Measurements from ENCODE around the gene ROPN1.
"Not testable (repeated sequence)": the region's sequence is repeated elsewhere in the genome, so short reads cannot be mapped to it uniquely, and the experiment has no call there.

The ROPN1 gene

DNA sequence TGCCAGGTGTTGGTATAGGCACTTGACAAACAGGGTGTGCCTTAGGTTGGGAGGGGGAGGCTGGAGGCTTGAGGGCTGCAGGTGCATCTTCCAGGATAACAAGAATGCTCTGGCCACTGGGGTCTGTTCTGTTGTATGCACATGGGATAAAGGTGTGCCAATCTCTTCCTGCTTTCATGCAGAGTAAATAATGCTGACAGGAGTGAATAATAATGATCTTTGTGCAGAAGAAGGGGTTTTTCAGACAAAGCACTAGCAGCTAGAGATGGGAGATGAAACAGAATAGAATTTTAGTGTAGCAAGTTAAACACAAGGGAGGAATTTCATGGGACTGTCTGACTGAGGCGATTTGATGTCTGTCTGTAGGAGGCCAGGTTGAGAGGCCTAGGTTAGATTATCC is 1.9 kb upstream of the ROPN1 start:
- DNase-seq = no peak

DNA sequence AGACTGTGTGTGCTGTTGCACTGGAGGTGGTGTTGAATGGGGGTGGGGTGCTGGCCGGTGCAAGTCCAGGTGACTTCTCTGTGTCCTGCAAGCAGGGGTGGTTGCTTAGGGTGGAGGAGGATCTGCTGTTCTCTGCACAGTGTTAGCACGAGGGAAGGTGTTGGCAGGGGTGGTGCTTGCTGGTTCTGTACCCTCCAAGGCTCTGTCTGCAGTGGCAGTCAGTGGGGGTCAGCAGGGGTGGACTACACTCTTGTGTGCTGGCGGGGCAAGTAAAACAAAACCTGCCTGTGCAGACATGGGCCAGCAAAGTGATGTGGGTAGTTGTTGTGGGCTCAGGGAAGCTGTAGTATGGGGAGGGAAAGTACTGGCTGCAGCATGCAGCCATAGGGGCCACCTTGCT is 5.5 kb downstream of the ROPN1 start:
- no peak for DNase-seq

DNA sequence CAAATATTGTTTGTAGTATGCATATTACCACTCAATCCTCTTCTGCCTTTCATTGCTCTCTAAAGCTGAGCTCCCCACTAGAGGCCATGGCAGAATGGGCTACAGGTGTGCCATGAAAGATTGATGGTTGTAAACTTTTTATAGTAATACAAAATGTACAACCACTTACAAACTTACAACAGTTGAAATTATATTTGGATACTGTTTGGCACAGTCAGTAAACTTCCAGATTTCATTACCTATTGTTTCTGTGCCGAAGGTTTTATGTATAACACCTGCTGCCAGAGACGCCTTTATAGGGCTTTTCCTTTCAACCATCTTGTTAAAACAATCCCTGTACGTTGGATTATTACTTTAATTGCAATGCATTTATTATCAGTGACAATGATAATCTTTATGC is 7.0 kb downstream of the ROPN1 start:
- no peak for DNase-seq

GRCh38 chr3:123984350-123984749 is 7.6 kb downstream of the ROPN1 start:
- no peak for DNase-seq

GRCh38 chr3:123981317-123981716 is 10.6 kb downstream of the ROPN1 start:
- not testable (repeated sequence) for DNase-seq

DNA sequence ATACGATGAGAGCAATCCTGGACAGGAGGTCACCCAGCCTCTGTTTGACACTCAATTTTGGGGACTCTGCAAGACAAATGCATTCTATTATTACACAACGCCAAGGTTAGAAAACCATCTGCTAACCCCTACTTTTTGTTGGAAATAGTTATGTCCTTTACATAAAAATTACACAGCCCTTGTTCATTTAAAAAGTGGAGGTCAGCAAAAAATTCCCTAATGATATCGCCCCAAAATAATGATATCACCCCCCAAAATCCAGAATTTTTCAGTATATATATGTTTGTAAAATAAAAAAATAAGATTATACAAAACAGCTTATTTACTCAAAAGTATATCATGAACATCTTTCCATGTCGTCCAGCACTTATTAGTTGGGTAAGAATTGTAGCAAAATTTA is 11.4 kb downstream of the ROPN1 start:
- no peak for DNase-seq

GRCh38 chr3:123979525-123980501 is 12.1 kb downstream of the ROPN1 start:
- DNase-seq = peak; percentile 44

DNA sequence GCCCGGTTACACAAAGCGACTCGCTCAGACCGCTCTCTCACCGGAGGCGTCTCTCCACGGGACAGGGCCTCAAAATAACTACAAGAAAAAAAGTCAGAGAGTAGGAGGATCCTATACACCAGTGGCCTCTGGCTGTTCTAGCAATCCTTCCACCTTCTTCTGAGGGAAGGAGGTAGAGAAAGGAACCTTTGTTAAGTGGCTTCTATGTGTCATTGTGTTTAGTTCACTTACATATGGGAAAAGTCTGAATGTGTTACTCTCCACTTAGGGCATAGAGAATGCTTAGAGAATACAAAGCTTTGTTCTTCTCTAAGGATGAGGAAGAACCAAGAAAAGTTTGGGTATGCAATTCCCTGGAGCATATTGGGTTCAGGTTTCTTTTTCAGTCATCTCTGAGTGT is 15.0 kb downstream of the ROPN1 start:
- DNase-seq = not testable (repeated sequence)

GRCh38 chr3:123976181-123976898 is 15.6 kb downstream of the ROPN1 start:
- not testable (repeated sequence) for DNase-seq

GRCh38 chr3:123975030-123975429 is 16.9 kb downstream of the ROPN1 start:
- DNase-seq = not testable (repeated sequence)

GRCh38 chr3:123971406-123971805 is 20.5 kb downstream of the ROPN1 start:
- no peak for DNase-seq

DNA sequence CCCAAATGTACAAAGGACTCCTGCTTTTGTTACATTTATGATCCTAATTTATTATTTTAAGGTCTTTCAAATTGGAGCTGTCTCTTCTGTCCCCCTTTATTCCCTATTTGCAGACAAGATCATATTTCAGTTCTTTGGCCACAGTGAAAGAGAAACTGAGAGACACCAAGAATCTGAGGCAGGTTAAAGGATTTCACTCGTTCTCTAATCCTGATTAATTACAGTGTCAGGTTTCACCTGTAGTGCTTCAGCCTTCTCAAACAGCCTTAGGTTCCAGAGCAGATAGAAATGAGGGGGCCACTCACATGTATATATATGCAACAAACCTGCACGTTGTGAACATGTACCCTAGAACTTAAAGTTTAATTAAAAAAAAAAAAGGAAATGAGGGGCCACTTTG is 24.7 kb downstream of the ROPN1 start:
- DNase-seq = not testable (repeated sequence)

DNA sequence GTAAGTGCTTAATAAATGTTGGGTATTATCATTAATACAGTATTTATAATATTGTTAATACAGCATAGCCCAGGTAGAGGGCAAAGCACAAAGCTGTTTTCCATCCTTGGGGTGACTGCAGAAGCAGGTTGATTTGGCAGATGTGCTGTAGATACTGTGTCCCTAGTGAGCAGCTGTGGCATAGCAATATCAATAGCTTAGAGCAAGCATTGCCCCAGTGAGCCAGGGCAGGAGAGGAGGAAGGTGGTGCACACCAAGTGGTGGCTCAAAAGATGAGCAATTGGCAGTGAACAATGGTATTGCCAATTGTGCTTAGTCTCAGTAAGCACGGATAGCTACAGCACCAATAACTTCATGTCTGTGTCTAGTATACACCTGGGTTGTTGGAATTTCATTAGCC is 25.1 kb downstream of the ROPN1 start:
- DNase-seq = not testable (repeated sequence)

DNA sequence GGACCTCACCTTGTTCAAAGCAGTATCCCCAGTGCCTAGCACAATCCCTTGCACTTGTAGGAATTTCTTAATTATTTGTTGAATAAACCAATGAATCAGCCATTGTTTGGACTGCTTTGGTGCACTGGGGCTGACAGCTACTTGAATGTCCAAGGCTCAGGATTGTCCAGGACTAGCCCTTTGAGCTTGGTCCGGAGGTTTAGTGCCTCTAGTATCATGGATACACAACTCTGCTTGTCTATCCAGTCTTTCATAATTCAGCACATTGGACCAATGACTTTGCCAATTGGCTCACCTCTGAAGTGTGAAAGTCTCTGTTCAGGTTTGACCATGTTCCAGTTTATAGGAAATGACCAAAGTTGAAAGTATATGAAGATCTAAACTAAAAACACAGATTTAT is 27.1 kb downstream of the ROPN1 start:
- DNase-seq = not testable (repeated sequence)

DNA sequence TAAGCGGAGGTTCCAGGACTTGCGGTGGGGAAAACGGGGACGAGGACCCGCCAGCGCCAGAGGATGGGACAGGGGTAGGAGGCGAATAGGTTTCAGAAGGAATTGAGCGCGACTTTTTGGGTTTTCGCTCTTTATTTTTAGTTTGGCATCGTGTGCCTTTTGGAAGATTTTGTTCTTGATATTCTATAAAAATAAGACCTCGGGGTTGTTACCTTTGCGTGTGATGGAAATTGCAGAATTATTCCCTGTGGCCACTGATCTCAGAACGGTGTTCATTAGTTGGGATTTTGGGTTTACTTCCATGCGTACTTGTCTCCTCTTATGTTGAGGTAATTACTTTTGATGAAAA is 30.4 kb downstream of the ROPN1 start:
- no peak for DNase-seq

DNA sequence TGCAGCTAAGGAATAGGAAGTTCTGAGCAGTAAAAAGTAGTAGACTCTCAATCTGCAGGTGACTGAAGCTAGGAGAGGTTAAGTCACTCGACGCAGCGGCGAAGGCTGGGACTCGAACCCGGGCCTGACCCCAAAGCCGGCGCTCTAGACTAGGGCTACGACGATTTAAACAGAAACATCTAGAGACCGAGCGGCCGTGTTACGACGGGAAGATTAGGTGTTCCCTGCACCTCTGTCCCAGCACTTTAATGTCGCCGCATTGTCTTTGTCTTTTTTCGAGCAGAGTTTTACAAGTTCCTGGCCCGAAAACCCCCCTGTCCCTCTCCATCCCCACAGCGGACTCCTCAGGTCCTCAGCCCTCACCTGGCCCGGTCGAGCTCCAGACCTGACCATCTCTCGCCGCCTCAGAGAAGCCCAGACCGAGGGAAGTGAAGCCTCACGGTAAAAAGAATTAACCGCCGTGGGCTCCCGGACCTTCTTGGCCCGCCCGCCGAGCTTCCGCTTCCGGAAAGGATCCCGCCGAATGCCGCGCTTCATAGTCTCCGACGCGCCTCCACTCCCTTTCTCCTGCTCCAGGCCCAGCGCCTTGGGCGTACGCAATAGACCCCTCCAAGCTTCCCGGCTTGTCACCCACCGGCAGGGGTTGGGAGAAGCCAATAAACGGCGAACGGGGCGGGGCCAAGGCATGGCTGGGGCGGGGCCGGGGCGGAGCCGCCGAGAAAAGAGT is 31.0 kb downstream of the ROPN1 start, which contains the start of gene CCDC14:
TSS of gene CCDC14 (minus strand) at position 449 of the 727 bp plus-strand sequence. CDS start at position 393, 56 bp downstream.
- DNase-seq = peak; percentile 97

GRCh38 chr3:123953735-123954134 is 38.2 kb downstream of the ROPN1 start:
- DNase-seq = no peak

- no peak for DNase-seq
These were observed 38.9 kb downstream of the ROPN1 start for GRCh38 chr3:123952844-123953520.

DNA sequence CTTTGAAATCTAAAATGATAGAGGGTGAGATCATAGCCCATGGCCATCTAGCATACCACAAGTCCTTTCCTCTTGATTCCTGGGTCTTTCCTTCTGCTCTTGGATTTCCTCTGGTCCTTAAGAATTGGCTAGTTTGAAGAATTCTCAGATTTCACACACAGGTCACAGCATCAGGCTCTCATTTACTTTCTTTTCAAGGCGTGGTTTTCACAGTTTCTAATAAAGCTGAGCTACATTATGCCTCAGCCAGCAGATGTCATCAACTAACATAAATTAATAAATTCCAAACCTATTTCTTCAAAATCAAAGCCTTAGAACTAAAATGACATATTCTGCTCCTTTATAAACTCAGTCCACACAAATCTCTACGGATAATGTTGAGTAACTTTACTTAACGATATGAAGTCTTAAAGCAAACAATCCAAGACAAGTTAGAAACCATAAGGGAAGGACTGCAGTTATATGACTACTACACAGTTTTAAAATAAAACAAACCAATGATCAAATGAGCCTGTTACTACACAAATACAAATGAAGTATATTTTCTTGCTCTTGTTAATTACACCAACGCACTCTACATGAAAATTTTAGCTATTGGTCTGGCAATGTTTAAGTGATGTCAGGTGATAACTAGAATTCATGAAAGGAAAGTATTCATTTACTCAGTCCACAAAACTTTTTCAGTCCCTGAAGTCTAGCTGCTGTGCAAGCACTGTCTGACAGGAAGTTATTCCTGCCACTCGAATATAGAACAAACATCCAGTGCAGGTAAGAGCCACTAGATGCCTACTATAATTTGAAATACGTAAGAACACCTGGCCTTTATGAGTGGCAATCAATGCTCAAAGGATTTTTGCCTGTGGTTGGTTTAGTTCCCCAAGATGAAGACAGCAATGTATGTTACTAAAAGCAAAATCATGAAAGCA is 40.1 kb downstream of the ROPN1 start:
- no peak for DNase-seq

GRCh38 chr3:123949641-123950040 is 42.3 kb downstream of the ROPN1 start:
- DNase-seq = no peak

- no peak for DNase-seq
These were observed 43.5 kb downstream of the ROPN1 start for GRCh38 chr3:123948449-123948848.

- DNase-seq = no peak
These were observed 44.4 kb downstream of the ROPN1 start for GRCh38 chr3:123947482-123947881.
